ENCODE results near the gene RCBTB2.

- TF ChIP-seq YY1 (IDR thresholded peaks at IDR 0.05; ENCODE audit: insufficient read depth, insufficient read length) (no peak), ZNF274 (IDR thresholded peaks at IDR 0.05; ENCODE audit: low read depth, low read length) (no peak), SUZ12 (IDR thresholded peaks at IDR 0.05; ENCODE audit: extremely low read depth, insufficient read depth, insufficient read length) (no peak)
Observed at GRCh38 chr13:48486836-48487235, 46.0 kb downstream of the RCBTB2 start.
